GM15510 (cell line): ENCODE results near the gene RUNX2.

Source experiments
- POLR2A ChIP-seq: IDR thresholded peaks from 3 replicates; pipeline ENCODE4 v1.6.1; 2011; ENCODE audit warnings: borderline replicate concordance; ENCODE audit not compliant: insufficient read length; ENCODE audit errors: extremely low read depth

RUNX2 gene

DNA sequence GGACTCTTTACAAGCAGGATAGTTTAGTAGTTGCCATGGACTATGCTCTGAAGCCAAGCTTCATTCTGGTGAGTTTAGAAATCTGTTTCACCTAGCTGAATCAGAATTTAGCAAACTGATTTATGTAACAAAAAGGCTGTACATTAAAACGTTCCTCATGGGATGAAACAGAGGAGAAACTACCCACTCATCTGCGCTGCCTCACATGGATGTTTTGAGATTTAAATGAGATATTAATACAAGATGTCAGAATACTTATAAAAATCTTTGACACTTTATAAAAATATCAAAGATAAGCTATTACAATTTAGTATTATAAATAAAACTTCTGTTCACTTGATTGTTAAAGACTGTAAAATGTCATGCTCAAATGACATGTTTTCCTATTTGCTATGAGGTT, 16.8 kb downstream of the RUNX2 start:
- no peak for TF ChIP-seq POLR2A

DNA sequence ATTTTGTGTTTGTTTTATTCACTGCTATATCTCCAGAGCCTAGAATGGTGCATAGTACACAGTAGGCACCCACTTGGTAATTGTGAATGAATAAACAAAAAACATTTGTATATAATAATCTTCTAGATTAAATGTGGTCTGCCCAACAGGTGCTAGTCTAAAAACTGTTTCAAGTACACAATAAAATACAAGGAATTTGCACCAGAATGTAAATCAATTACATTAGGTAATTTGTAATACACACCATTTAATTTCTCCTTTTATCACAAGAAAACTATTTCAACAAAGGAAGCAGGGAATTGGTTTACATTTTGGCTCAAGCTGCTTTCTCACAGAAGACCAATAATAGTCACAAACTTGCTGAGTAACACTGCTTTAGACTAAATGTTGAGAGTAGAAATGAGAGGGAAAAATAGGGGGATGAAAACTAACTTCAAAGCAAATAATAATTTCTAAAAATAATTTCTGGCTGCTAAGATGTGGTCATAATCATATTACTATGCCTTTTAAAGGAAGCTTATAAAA, 22.1 kb downstream of the RUNX2 start:
- no peak for TF ChIP-seq POLR2A

- no peak for TF ChIP-seq POLR2A
These were observed 22.9 kb downstream of the RUNX2 start for GRCh38 chr6:45351076-45351475.

GRCh38 chr6:45351667-45352066, 23.5 kb downstream of the RUNX2 start:
- no peak for TF ChIP-seq POLR2A

DNA sequence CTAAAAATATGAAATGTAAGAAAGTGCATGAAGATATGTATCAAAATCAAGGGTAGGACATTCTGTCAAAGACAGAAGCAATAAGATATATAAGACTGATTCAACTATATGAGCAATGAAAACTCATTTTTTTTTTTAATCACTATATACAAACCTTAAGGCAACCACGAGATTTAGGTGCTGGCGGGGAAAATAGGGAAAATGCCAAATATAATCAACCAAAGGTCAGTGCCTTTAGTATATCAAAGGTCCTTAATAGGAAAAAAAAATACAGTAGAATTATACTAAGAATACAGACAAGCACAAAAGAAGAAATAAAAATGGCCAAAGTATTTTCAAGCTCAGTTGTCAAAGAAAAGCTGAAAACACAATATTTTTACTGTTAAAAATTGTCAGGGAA, 25.5 kb downstream of the RUNX2 start:
- TF ChIP-seq POLR2A, result no peak

DNA sequence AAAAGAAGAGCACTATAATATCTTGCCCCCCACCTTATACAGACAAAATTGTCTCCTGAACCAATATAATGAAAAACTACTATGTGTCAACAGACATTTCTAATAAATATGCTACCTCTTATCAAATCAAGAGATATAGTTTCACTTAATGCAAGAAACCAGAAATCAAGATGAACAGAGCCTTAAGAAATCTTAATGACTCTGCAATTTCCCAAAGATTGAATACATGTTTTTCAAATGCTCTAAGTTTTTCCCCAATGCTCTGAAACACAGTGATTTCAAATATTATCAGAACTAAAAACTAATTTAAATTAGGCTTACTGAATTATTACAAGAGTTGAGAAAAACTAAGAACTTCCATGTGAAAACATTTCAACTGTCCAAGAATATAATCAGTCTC, 36.3 kb downstream of the RUNX2 start:
- no peak for TF ChIP-seq POLR2A

DNA sequence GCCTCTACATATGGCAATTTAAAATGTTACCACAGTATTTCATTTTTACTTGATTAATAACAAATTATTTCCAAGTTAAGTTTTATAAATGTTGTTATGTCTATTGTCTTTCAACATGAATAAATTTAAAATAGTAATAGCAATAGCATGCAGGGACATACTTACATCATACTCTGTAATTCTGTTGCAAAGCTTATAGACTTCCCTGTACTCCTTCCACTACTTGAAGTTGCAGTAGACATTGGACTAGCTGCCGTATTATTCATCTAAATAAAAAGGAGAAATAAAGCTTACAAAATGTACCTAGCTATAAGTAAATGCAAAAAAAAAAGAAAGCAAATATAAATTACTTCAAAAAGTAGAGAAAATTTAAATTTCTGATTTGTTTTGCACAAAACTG, 36.9 kb downstream of the RUNX2 start:
- TF ChIP-seq POLR2A, result no peak

DNA sequence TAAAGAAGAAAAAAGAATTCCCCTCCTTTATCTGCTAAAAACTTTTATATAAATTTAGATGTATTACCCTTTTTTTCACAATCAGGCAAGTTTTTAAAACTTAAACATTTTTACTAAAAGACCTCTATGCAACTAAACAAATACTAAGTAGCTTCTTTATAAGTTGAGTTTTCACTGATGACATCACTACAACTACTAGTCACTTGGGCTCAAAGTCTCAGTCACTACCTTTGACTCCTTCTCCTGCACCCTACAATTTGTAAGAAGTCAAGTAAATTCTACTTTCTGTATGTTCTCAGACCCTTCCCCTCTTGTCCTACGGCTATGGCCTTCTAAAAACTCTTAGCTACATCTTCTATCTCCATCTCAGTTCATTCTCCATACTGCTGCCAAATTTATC, 38.4 kb downstream of the RUNX2 start:
- TF ChIP-seq POLR2A, result no peak

DNA sequence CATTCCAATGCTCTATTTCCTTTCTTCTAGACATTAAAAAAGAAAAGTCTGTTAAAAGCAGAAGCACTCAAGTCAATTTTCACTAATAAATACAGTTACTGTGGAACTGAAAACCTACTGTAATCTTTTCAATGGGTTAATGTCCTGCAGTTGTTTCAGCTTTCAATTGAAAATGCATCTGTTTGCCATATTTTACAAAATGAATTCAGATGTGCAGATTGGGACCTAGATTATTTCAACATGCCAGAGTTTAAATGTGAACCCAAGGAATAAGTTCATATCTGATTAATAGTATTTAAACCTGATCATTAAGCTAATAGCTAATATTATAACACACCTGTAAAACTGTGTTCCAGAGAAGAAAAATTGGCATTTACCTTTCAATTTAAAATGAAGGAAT, 39.9 kb downstream of the RUNX2 start:
- no peak for TF ChIP-seq POLR2A

- TF ChIP-seq POLR2A, result no peak
These were observed 41.7 kb downstream of the RUNX2 start for GRCh38 chr6:45369870-45370269.

GRCh38 chr6:45371924-45372573, 43.9 kb downstream of the RUNX2 start:
- no peak for TF ChIP-seq POLR2A

DNA sequence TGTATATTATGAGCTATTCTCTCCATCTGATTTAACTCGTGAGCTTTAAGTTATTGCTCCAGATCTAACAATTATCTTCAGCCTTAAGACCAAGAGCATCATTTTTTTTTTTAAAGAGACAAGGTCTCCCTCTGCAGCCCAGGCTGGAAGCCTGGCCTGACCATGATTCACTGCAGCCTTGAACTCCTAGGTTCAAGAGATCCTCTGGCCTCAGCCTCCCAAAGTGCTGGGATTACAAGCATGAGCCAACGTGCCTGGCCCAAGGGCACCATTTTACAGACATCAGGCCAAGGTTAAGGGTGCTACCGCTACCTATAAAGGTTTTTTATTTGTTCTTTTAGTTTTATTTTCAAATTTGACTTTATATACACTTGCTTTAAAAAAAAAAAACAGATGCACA, 47.3 kb downstream of the RUNX2 start:
- no peak for TF ChIP-seq POLR2A

DNA sequence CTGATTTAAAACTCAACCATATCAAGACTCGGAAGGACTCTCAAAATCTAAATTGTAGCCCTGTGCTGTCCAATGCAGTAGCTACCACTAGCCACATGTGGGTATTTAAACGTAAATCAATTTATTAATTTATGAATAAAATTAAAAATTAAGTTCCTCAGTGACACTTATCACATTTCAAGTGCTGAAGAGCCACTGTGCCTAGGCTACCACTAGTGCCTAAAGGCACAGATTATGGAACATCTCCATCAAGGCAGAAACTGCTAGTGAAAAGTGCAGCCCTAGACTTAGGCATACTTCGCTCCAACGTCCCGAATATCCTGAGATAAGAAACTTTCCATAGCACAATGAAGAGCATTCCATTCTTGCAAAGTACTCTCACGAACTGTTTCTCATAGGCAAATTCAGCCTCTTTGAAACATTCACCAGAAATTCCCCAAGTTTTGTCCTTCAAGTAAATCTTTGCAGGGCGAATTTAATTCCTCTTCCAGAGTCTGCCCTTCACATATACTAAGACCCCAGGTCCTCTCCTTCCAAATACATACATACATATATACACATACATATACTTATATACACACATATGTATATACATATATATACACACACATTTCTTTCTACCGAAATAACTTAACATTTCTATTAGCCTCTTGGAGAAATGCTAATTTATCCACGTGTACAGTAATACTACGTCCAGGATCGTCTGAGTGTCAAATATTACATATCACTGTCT, 48.3 kb downstream of the RUNX2 start:
- no peak for TF ChIP-seq POLR2A

GRCh38 chr6:45377043-45377553, 49.0 kb downstream of the RUNX2 start:
- TF ChIP-seq POLR2A, result no peak

DNA sequence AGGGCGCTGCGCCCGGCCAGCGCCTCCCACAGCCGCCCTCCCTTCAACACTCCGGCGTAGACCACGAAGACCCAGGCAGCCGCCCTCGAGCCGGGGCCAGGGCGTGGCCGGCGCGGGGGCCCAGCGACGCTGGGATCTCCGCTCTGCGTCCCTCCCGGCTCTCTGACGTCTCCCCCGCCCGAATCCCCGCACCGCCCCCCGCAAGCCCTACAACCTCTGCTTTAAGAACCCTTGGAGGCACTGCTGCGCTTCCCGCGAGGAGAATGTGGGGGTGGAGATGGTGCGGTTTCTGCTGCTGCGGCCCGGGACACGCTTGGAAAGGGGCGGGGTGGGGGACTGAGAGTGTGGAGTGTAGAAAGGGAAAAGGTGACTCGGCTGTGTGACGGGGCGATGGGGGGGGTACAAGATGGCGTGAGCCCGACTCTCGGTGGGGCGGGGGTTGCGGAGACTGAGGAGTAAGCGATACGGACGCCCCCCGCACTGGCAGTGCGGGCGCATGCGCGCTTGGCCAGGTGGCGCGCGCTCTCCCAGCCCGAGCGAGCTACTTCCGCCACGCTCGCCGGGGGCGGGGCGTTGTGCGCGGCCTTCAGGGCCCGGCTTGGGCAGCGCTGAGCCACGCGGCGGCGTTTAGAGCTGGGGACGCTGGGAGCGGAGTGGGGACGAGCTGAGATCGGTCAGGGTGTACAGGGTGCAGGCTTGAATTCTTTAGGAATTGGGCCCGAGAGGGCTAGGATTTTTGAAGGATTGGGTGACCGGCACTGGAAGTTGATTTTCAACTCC, 49.6 kb downstream of the RUNX2 start, which contains the start of gene SUPT3H:
SUPT3H (minus strand) TSS at position 381 of the 780 bp plus-strand sequence.
- peak; percentile 94 for TF ChIP-seq POLR2A
